Stomach (tissue), 9 donors: ENCODE measurements around the gene UNC13B. TPM values are rescaled to one million over a fixed set of nuclear protein-coding genes. Genes with fewer than 3 reads are reported as not detected.

Experiments
- DNase-seq, 2 donors: peaks; one replicate each; pipeline versions ENCODE4 v3.0.0 to v3.0.0-alpha.2; 2013 to 2019
- H3K27ac ChIP-seq, 5 donors: fragments of 200-600 bp in 4 of 5; sonication (generic) in 4 of 5; one replicate each; pipeline ENCODE4 v1.5.1; 2013 to 2019; ENCODE audit warnings: mild to moderate bottlenecking in 1 of 5, moderate library complexity in 1 of 5
- H3K27me3 ChIP-seq, 3 donors: fragments of 200-600 bp; sonication (generic); one replicate each; pipeline ENCODE4 v1.5.1; 2017 to 2019; ENCODE audit warnings: mixed run types in 1 of 3
- H3K36me3 ChIP-seq, 4 donors: fragments of 200-600 bp; sonication (generic); 1 replicate in 3 of 4; 2 replicates in 1 of 4; pipeline ENCODE4 v1.5.1; 2016 to 2019
- H3K4me1 ChIP-seq, 4 donors: fragments of 200-600 bp; sonication (generic); one replicate each; pipeline ENCODE4 v1.5.1; 2016 to 2019
- H3K4me3 ChIP-seq, 4 donors: fragments of 200-600 bp; sonication (generic) in 3 of 4; one replicate each; pipeline ENCODE4 v1.5.1; 2016 to 2019; ENCODE audit warnings: mild to moderate bottlenecking in 1 of 4
- H3K9me3 ChIP-seq, 4 donors: fragments of 200-600 bp; sonication (generic); one replicate each; pipeline ENCODE4 v1.5.1; 2016 to 2019
- CTCF ChIP-seq, 7 experiments: fragments of 450-650 bp in 4 of 7; fragments of 200-600 bp in 3 of 7; sonication (generic) in 3 of 7; IDR thresholded peaks; one replicate each; pipeline ENCODE4 v1.5.1; 2016 to 2019; ENCODE audit warnings: antibody characterized with exemption in 7 of 7, control low read depth in 2 of 7, mild to moderate bottlenecking in 1 of 7
- EP300 ChIP-seq: sonication (generic); formaldehyde crosslinking; IDR thresholded peaks from one replicate; pipeline ENCODE4 v1.6.1; 2017; ENCODE audit warnings: antibody characterized with exemption
- POLR2A ChIP-seq, 4 donors: fragments of 450-650 bp; IDR thresholded peaks; one replicate each; pipeline ENCODE4 v1.6.1; 2016; ENCODE audit warnings: antibody characterized with exemption in 4 of 4, control low read depth in 2 of 4, mild to moderate bottlenecking in 1 of 4, moderate library complexity in 1 of 4
- POLR2AphosphoS5 ChIP-seq, 3 donors: sonication (generic); formaldehyde crosslinking; IDR thresholded peaks; one replicate each; pipeline ENCODE4 v1.6.1; 2016; ENCODE audit warnings: antibody characterized with exemption in 3 of 3
- WGBS, 5 donors: extraction: QIAGEN DNeasy Blood & Tissue Kit in 3 of 5; methylation state at CpG; one replicate each; pipeline versions ENCODE4 v1.1.5 to v1.1.7; 2013 to 2018; 5-methylcytosine and 5-hydroxymethylcytosine counted together
- intact Hi-C: fragments of 100-400 bp; cut with DNase I; formaldehyde crosslinking; loops from one replicate; pipeline ENCODE4 v1.15.1; 2023; ENCODE audit warnings: low total_unique reads
- polyA plus RNA-seq, 3 donors: library from polyadenylated mRNA; stranded (reverse); fragments of 200-250 nt; gene quantifications; one replicate each; pipeline ENCODE4 v1.2.3, GENCODE V29; 2013
- total RNA-seq, 5 donors: library from RNA; depleted of rRNA; stranded (reverse); fragments of >200 nt; gene quantifications; one replicate each; pipeline versions ENCODE4 v1.1.0 to v1.2.3, GENCODE V29; 2014 to 2016
- donor health status: healthy with polysubstance abuse.
- donor health status: Bipolar disorder and iron deficiency.
- donor health status: healthy.

The UNC13B gene
- total and polyA plus RNA-seq, 8 donors = 8.9 to 68.7 (median 20.8) TPM

GRCh38 chr9:35229066-35229778 lies 67.4 kb downstream of the UNC13B start:
- no peaks in the 10 kb centered on the region for H3K27me3 ChIP-seq
- no peak overlapping the region for H3K27ac ChIP-seq
- H3K4me3 ChIP-seq = no peak overlapping the region
- no peak for TF ChIP-seq POLR2AphosphoS5 (IDR thresholded peaks at IDR 0.05)
- TF ChIP-seq POLR2A (IDR thresholded peaks at IDR 0.05) = no peak
- TF ChIP-seq EP300 = no peak
- TF ChIP-seq CTCF (IDR thresholded peaks at IDR 0.05) = no peak
- no peaks in the 10 kb centered on the region for H3K36me3 ChIP-seq
- no peaks in the 10 kb centered on the region for H3K9me3 ChIP-seq
- intact Hi-C loops = no loop called here
- 41 to 61% (median 49%) methylated on average over 1 of the region's 1 CpG for WGBS, 5 donors
- peak in 1 of 2 donors; percentile 72 for DNase-seq
- peaks cover 6 to 28% (median 16%) of the 10 kb centered on the region in 4 donors for H3K4me1 ChIP-seq

- 49 to 70% (median 60%) methylated on average over 1 of the region's 1 CpG for WGBS, 5 donors
- H3K27ac ChIP-seq = no peak overlapping the region
- intact Hi-C loops = no loop called here
These were observed 68.0 kb downstream of the UNC13B start for GRCh38 chr9:35229779-35230143.

GRCh38 chr9:35232867-35233544 lies 71.2 kb downstream of the UNC13B start:
- Histone ChIP-seq H3K9me3 (no peaks in the 10 kb centered on the region), H3K4me3 (no peak overlapping the region), H3K4me1 (peaks cover 2 to 33% (median 19%) of the 10 kb centered on the region in 4 donors), H3K27me3 (no peaks in the 10 kb centered on the region), H3K36me3 (peaks cover 0 to 7% (median 0%) of the 10 kb centered on the region in 4 donors), H3K27ac (no peak overlapping the region)
- DNase-seq = no peak
- intact Hi-C loops = no loop called here
- WGBS, 5 donors = 43 to 69% (median 53%) methylated on average over 3 of the region's 3 CpGs
- no peak for TF ChIP-seq CTCF (IDR thresholded peaks at IDR 0.05)
- TF ChIP-seq POLR2A (IDR thresholded peaks at IDR 0.05) = no peak
- TF ChIP-seq EP300 = no peak
- no peak for TF ChIP-seq POLR2AphosphoS5 (IDR thresholded peaks at IDR 0.05)

More at GRCh38 chr9:35229779-35230143, 68.0 kb downstream of the UNC13B start:
- Histone ChIP-seq H3K4me3 (no peak overlapping the region), H3K9me3 (no peaks in the 10 kb centered on the region), H3K4me1 (peaks cover 6 to 28% (median 16%) of the 10 kb centered on the region in 4 donors), H3K27me3 (no peaks in the 10 kb centered on the region), H3K36me3 (no peaks in the 10 kb centered on the region)
- DNase-seq = no peak
- TF ChIP-seq CTCF (IDR thresholded peaks at IDR 0.05) (no peak), EP300 (no peak), POLR2AphosphoS5 (IDR thresholded peaks at IDR 0.05) (no peak), POLR2A (IDR thresholded peaks at IDR 0.05) (no peak)

- 7 to 17% (median 16%) methylated on average over 1 of the region's 1 CpG for WGBS, 5 donors
- peak overlapping the region in 4 of 5 donors; percentile 3 to 53 (median 22) for H3K27ac ChIP-seq
- peak in 1 of 2 donors; percentile 27 for DNase-seq
- intact Hi-C loops = no loop called here
- peaks cover 0 to 21% (median 0%) of the 10 kb centered on the region in 4 donors for H3K36me3 ChIP-seq
- no peaks in the 10 kb centered on the region for H3K27me3 ChIP-seq
- no peak overlapping the region for H3K4me3 ChIP-seq
- TF ChIP-seq CTCF (IDR thresholded peaks at IDR 0.05) = no peak
- no peak for TF ChIP-seq EP300
- no peak for TF ChIP-seq POLR2AphosphoS5 (IDR thresholded peaks at IDR 0.05)
- TF ChIP-seq POLR2A (IDR thresholded peaks at IDR 0.05) = no peak
- peaks cover 0 to 3% (median 0%) of the 10 kb centered on the region in 4 donors for H3K9me3 ChIP-seq
- H3K4me1 ChIP-seq = peaks cover 0 to 16% (median 10%) of the 10 kb centered on the region in 4 donors
These were observed 74.9 kb downstream of the UNC13B start for GRCh38 chr9:35236692-35237091.
